SK-N-SH (cell line): ENCODE results near the gene PIERCE2. TPM values are rescaled to one million over a fixed set of nuclear protein-coding genes. Genes with fewer than 3 reads are reported as not detected.
"Not testable (repeated sequence)": the region's sequence is repeated elsewhere in the genome, so short reads cannot be mapped to it uniquely, and the experiment has no call there.

Source experiments
- CTCF ChIA-PET: fragments of 300-600, 350-600 bp; formaldehyde crosslinking; extraction: SDS; loops from one replicate; lab custom pipeline; 2021; lab: Yijun Ruan, JAX
- POLR2A ChIA-PET: fragments of 350-600 bp; sonication (Branson Sonifier 250); formaldehyde crosslinking; extraction: SDS; loops from one replicate; lab custom pipeline; 2020; ENCODE audit warnings: antibody characterized with exemption, inconsistent platforms; lab: Yijun Ruan, JAX
- DNase-seq: peaks from one replicate; pipeline ENCODE4 v3.0.0; 2012
- H2AFZ ChIP-seq: fragments of 200-600 bp; sonication (generic); 2 replicates; pipeline ENCODE4 v1.8.1; 2016; ENCODE audit warnings: antibody characterized with exemption, mild to moderate bottlenecking, low read depth
- H3F3A ChIP-seq: fragments of 200-600 bp; sonication (generic); replicated peaks from 2 replicates; pipeline ENCODE3; 2016; ENCODE audit warnings: antibody characterized with exemption, mild to moderate bottlenecking; ENCODE audit not compliant: insufficient read depth
- H3K27ac ChIP-seq, 2 experiments: fragments of 200-500 bp in 1 of 2; fragments of 200-600 bp in 1 of 2; sonication (Bioruptor generic) in 1 of 2; sonication (generic), shearing (Covaris generic) in 1 of 2; 2 replicates each; pipeline versions ENCODE4 v1.5.1 to v1.6.1; 2014 to 2016; ENCODE audit warnings: low read depth in 2 of 2, inconsistent platforms in 1 of 2, low read length in 1 of 2, mild to moderate bottlenecking in 1 of 2, mixed read lengths in 1 of 2
- H3K27me3 ChIP-seq: fragments of 200-600 bp; sonication (generic), shearing (Covaris generic); 2 replicates; pipeline ENCODE4 v1.6.1; 2016; ENCODE audit warnings: mixed run types; ENCODE audit not compliant: insufficient read depth
- H3K36me3 ChIP-seq, 2 experiments: fragments of 200-500 bp in 1 of 2; fragments of 200-600 bp in 1 of 2; sonication (Bioruptor generic) in 1 of 2; sonication (generic) in 1 of 2; replicated peaks in 1 of 2; 2 replicates each; pipeline versions ENCODE3 to v1.5.1; 2014 to 2016; ENCODE audit warnings: low read length in 1 of 2, mild to moderate bottlenecking in 1 of 2; ENCODE audit not compliant: insufficient read depth in 2 of 2, control insufficient read depth in 1 of 2
- H3K4me1 ChIP-seq, 2 experiments: fragments of 200-500 bp in 1 of 2; fragments of 200-600 bp in 1 of 2; sonication (Bioruptor generic) in 1 of 2; sonication (generic), shearing (Covaris generic) in 1 of 2; 2 replicates each; pipeline versions ENCODE4 v1.5.1 to v1.6.1; 2014 to 2016; ENCODE audit warnings: low read depth in 1 of 2, low read length in 1 of 2, mixed run types in 1 of 2; ENCODE audit not compliant: insufficient read depth in 2 of 2, control insufficient read depth in 1 of 2
- H3K4me2 ChIP-seq: fragments of 200-600 bp; sonication (generic), shearing (Covaris generic); 2 replicates; pipeline ENCODE4 v1.6.1; 2017; ENCODE audit warnings: mixed run types
- H3K4me3 ChIP-seq, 2 experiments: fragments of 200-500 bp in 1 of 2; fragments of 200-600 bp in 1 of 2; sonication (Bioruptor generic) in 1 of 2; sonication (generic), shearing (Covaris generic) in 1 of 2; 2 replicates each; pipeline versions ENCODE4 v1.5.1 to v1.8.1; 2014 to 2016; ENCODE audit warnings: low read depth in 2 of 2, inconsistent platforms in 1 of 2, low read length in 1 of 2, mild to moderate bottlenecking in 1 of 2, mixed read lengths in 1 of 2, moderate library complexity in 1 of 2
- H3K79me2 ChIP-seq: fragments of 200-600 bp; sonication (generic); 2 replicates; pipeline ENCODE4 v1.8.1; 2017; ENCODE audit warnings: mild to moderate bottlenecking; ENCODE audit not compliant: insufficient read depth
- H3K9ac ChIP-seq: fragments of 200-600 bp; sonication (generic); 2 replicates; pipeline ENCODE4 v1.6.1; 2017; ENCODE audit warnings: mixed run types
- H3K9me2 ChIP-seq: fragments of 200-600 bp; sonication (generic); 2 replicates; pipeline ENCODE4 v1.6.1; 2017; ENCODE audit warnings: mixed run types
- H3K9me3 ChIP-seq: fragments of 200-600 bp; sonication (generic); 2 replicates; pipeline ENCODE4 v1.6.1; 2017; ENCODE audit warnings: mixed run types, mild to moderate bottlenecking, moderate library complexity
- H4K20me1 ChIP-seq: fragments of 200-600 bp; sonication (generic); 2 replicates; pipeline ENCODE4 v1.6.1; 2017; ENCODE audit warnings: mild to moderate bottlenecking, mixed run types; ENCODE audit not compliant: insufficient read depth
- EP300 ChIP-seq, 2 experiments: IDR thresholded peaks; 2 replicates each; pipeline versions ENCODE4 v1.4.0 to v1.6.1; 2012; ENCODE audit warnings: borderline replicate concordance in 1 of 2, low read depth in 1 of 2, low read length in 1 of 2
- FOXJ3 ChIP-seq: sonication (generic); formaldehyde crosslinking; IDR thresholded peaks from 2 replicates; pipeline ENCODE4 v1.5.1; 2020; ENCODE audit warnings: mild to moderate bottlenecking, missing genetic modification reagents
- GABPA ChIP-seq: IDR thresholded peaks from 2 replicates; pipeline ENCODE4 v1.4.0; 2012; ENCODE audit warnings: low read depth, mild to moderate bottlenecking
- JUND ChIP-seq: IDR thresholded peaks from 2 replicates; pipeline ENCODE4 v1.4.0; 2012
- MXI1 ChIP-seq: IDR thresholded peaks from 2 replicates; pipeline ENCODE4 v1.6.1; 2012; ENCODE audit warnings: mild to moderate bottlenecking, low read depth, low read length, improper control_type of control experiment
- NFIC ChIP-seq: IDR thresholded peaks from 2 replicates; pipeline ENCODE4 v1.4.0; 2012; ENCODE audit warnings: borderline replicate concordance
- NRF1 ChIP-seq: IDR thresholded peaks from 2 replicates; pipeline ENCODE4 v1.6.1; 2012; ENCODE audit warnings: low read depth, mild to moderate bottlenecking, low read length
- SMC3 ChIP-seq: IDR thresholded peaks from 2 replicates; pipeline ENCODE4 v1.6.1; 2012; ENCODE audit warnings: low read depth, low read length, improper control_type of control experiment
- YY1 ChIP-seq: IDR thresholded peaks from 2 replicates; pipeline ENCODE4 v1.4.0; 2012; ENCODE audit warnings: low read depth, mild to moderate bottlenecking
- WGBS: methylation state at CpG from one replicate; pipeline ENCODE4 v1.1.6; 2017; ENCODE audit warnings: low lambda C conversion rate; 5-methylcytosine and 5-hydroxymethylcytosine counted together
- polyA plus RNA-seq, 3 experiments: library from polyadenylated mRNA; depleted of rRNA; stranded (reverse); fragments of >200 nt; gene quantifications; 2 replicates each; pipeline ENCODE4 v1.2.3, GENCODE V29; 2012
- TF ChIP-seq, protein P1 (sequence below): IDR thresholded peaks from 2 replicates; pipeline ENCODE4 v1.4.0; 2012; ENCODE audit warnings: low read depth, borderline replicate concordance
- TF ChIP-seq, protein P2 (sequence below): fragments of 150-350 bp; IDR thresholded peaks from 2 replicates; pipeline ENCODE4 v1.6.1; 2017; ENCODE audit warnings: antibody characterized with exemption, low read length, low read depth, borderline replicate concordance
- TF ChIP-seq, protein P3 (sequence below): fragments of 200-600 bp; sonication (generic); IDR thresholded peaks from 2 replicates; pipeline ENCODE4 v1.6.1; 2017; ENCODE audit warnings: antibody characterized with exemption, mild to moderate bottlenecking, moderate library complexity

PIERCE2 gene
- polyA plus RNA-seq, 1 of the 3 experiments (the other 2 are of a cell fraction): 2.5 TPM

- no peaks in the 10 kb centered on the region for H3K27me3 ChIP-seq
- peaks cover 21% of the 10 kb centered on the region for H3K79me2 ChIP-seq
- H3K27ac ChIP-seq: no peak overlapping the region
- H3K4me2 ChIP-seq: no peak overlapping the region
- H3K9ac ChIP-seq: no peak overlapping the region
- H2AFZ ChIP-seq: no peak overlapping the region
- ChIA-PET CTCF (interaction anchor here (1.0 to 1.6 kb wide), 2 partner anchors 10 to 37 kb away, joined by 4 to 5 read pairs; partner anchors contain the start of genes CCPG1 and PIERCE2), POLR2A (no interaction called here)
- H4K20me1 ChIP-seq: no peaks in the 10 kb centered on the region
- no peaks in the 10 kb centered on the region for H3K9me3 ChIP-seq
- no peaks in the 10 kb centered on the region for H3K9me2 ChIP-seq
- over 99% methylated on average over 5 of the region's 5 CpGs for WGBS
- no peak for DNase-seq
- H3K4me3 ChIP-seq: no peak overlapping the region
- no peaks in the 10 kb centered on the region for H3F3A ChIP-seq
- TF ChIP-seq, protein P1, sequence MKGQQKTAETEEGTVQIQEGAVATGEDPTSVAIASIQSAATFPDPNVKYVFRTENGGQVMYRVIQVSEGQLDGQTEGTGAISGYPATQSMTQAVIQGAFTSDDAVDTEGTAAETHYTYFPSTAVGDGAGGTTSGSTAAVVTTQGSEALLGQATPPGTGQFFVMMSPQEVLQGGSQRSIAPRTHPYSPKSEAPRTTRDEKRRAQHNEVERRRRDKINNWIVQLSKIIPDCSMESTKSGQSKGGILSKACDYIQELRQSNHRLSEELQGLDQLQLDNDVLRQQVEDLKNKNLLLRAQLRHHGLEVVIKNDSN: no peak
- TF ChIP-seq SMC3 (no peak), FOXJ3 (CRISPR knock-in tag) (no peak), NRF1 (no peak), GABPA (no peak), YY1 (no peak), MXI1 (no peak), JUND (no peak), NFIC (no peak), EP300 (IDR thresholded peaks at IDR 0.05; ENCODE audit: borderline replicate concordance in 1 of 2, low read depth in 1 of 2, low read length in 1 of 2) (no peak)
- TF ChIP-seq, protein P2, sequence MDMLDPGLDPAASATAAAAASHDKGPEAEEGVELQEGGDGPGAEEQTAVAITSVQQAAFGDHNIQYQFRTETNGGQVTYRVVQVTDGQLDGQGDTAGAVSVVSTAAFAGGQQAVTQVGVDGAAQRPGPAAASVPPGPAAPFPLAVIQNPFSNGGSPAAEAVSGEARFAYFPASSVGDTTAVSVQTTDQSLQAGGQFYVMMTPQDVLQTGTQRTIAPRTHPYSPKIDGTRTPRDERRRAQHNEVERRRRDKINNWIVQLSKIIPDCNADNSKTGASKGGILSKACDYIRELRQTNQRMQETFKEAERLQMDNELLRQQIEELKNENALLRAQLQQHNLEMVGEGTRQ: no peak
- TF ChIP-seq, protein P3, sequence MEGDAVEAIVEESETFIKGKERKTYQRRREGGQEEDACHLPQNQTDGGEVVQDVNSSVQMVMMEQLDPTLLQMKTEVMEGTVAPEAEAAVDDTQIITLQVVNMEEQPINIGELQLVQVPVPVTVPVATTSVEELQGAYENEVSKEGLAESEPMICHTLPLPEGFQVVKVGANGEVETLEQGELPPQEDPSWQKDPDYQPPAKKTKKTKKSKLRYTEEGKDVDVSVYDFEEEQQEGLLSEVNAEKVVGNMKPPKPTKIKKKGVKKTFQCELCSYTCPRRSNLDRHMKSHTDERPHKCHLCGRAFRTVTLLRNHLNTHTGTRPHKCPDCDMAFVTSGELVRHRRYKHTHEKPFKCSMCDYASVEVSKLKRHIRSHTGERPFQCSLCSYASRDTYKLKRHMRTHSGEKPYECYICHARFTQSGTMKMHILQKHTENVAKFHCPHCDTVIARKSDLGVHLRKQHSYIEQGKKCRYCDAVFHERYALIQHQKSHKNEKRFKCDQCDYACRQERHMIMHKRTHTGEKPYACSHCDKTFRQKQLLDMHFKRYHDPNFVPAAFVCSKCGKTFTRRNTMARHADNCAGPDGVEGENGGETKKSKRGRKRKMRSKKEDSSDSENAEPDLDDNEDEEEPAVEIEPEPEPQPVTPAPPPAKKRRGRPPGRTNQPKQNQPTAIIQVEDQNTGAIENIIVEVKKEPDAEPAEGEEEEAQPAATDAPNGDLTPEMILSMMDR: no peak
- H3K36me3 ChIP-seq: peaks cover 0 to 4% of the 10 kb centered on the region in 2 experiments
- peaks cover 3 to 13% of the 10 kb centered on the region in 2 experiments; a peak in 3 of 4 replicates for H3K4me1 ChIP-seq
Measured at GRCh38 chr15:55398243-55398642, 10.1 kb upstream of the PIERCE2 start.

- H3K4me2 ChIP-seq, H3K4me3 ChIP-seq: not testable (repeated sequence)
- CTCF ChIA-PET: interaction anchor here (1.3 kb wide), 1 partner anchor 35 kb away, joined by 3 read pairs; no protein-coding TSS in a partner anchor
Measured at GRCh38 chr15:55400050-55400449, 8.2 kb upstream of the PIERCE2 start.

More at GRCh38 chr15:55400050-55400449, 8.2 kb upstream of the PIERCE2 start:
- H4K20me1 ChIP-seq, H2AFZ ChIP-seq, POLR2A ChIA-PET, H3K27ac ChIP-seq, H3F3A ChIP-seq, H3K9me2 ChIP-seq, DNase-seq, H3K27me3 ChIP-seq, H3K9me3 ChIP-seq, H3K9ac ChIP-seq, H3K36me3 ChIP-seq: not testable (repeated sequence)
- Histone ChIP-seq H3K4me1 (peaks cover 10 to 23% of the 10 kb centered on the region in 2 experiments; a peak in 3 of 4 replicates), H3K79me2 (peaks cover 26% of the 10 kb centered on the region)
- 88% methylated on average over 8 of the region's 8 CpGs for WGBS
